CD14-positive monocyte (primary cell): Measurements from ENCODE around the gene NLRP14. TPM values are rescaled to one million over a fixed set of nuclear protein-coding genes. Genes with fewer than 3 reads are reported as not detected.

Source experiments
- DNase-seq, 3 donors: peaks; one replicate each; pipeline ENCODE4 v3.0.0-alpha.2; 2011 to 2022
- H2AFZ ChIP-seq: 2 replicates; pipeline ENCODE4 v1.6.0; 2012; ENCODE audit warnings: mild to moderate bottlenecking, low read depth, low read length, inconsistent platforms; ENCODE audit not compliant: insufficient read depth, poor library complexity, severe bottlenecking
- H3K27ac ChIP-seq, 2 donors: 1 replicate in 1 of 2; 2 replicates in 1 of 2; pipeline ENCODE4 v1.5.1; 2012 to 2013; ENCODE audit warnings: low read length in 2 of 2, control low read depth in 1 of 2, inconsistent platforms in 1 of 2, low read depth in 1 of 2, mild to moderate bottlenecking in 1 of 2
- H3K27me3 ChIP-seq, 2 donors: one replicate each; pipeline versions ENCODE4 v1.6.0 to v1.6.1; 2011 to 2013; ENCODE audit warnings: low read length in 2 of 2; ENCODE audit not compliant: control insufficient read depth in 2 of 2, insufficient read depth in 2 of 2
- H3K36me3 ChIP-seq, 2 donors: replicated peaks in 1 of 2; 1 replicate in 1 of 2; 2 replicates in 1 of 2; pipeline versions ENCODE4 v1.5.1 to v1.6.1; 2012 to 2013; ENCODE audit warnings: low read length in 2 of 2, control low read depth in 1 of 2, inconsistent platforms in 1 of 2, mild to moderate bottlenecking in 1 of 2; ENCODE audit not compliant: insufficient read depth in 2 of 2, control insufficient read depth in 1 of 2
- H3K4me1 ChIP-seq, 2 donors: 1 replicate in 1 of 2; 2 replicates in 1 of 2; pipeline versions ENCODE4 v1.5.1 to v1.6.1; 2012 to 2013; ENCODE audit warnings: low read length in 2 of 2, control low read depth in 1 of 2, inconsistent platforms in 1 of 2, mild to moderate bottlenecking in 1 of 2, moderate library complexity in 1 of 2; ENCODE audit not compliant: insufficient read depth in 2 of 2, control insufficient read depth in 1 of 2
- H3K4me2 ChIP-seq: replicated peaks from 2 replicates; pipeline ENCODE3; 2012; ENCODE audit warnings: low read length, moderate library complexity, mild to moderate bottlenecking; ENCODE audit not compliant: poor library complexity, severe bottlenecking; ENCODE audit errors: extremely low read depth
- H3K4me3 ChIP-seq, 3 experiments: fragments of 200-600 bp in 1 of 3; sonication (generic) in 1 of 3; replicated peaks in 1 of 3; 1 replicate in 2 of 3; 2 replicates in 1 of 3; pipeline ENCODE4 v1.5.1; 2011 to 2013; ENCODE audit warnings: low read length in 3 of 3, mild to moderate bottlenecking in 3 of 3, control low read depth in 2 of 3, low read depth in 2 of 3, inconsistent platforms in 1 of 3, moderate library complexity in 1 of 3
- H3K79me2 ChIP-seq: 2 replicates; pipeline ENCODE4 v1.6.0; 2012; ENCODE audit warnings: mild to moderate bottlenecking, control low read depth, inconsistent platforms, low read length, moderate library complexity; ENCODE audit not compliant: insufficient read depth
- H3K9ac ChIP-seq: 2 replicates; pipeline ENCODE4 v1.6.0; 2017; ENCODE audit warnings: low read length, mild to moderate bottlenecking; ENCODE audit not compliant: insufficient read depth, poor library complexity, severe bottlenecking
- H3K9me3 ChIP-seq, 2 donors: replicated peaks in 1 of 2; 1 replicate in 1 of 2; 2 replicates in 1 of 2; pipeline versions ENCODE4 v1.5.1 to v1.6.1; 2012 to 2013; ENCODE audit warnings: low read length in 2 of 2, control low read depth in 1 of 2; ENCODE audit not compliant: control insufficient read depth in 1 of 2, insufficient read depth in 1 of 2
- H4K20me1 ChIP-seq: 2 replicates; pipeline ENCODE4 v1.6.0; 2012; ENCODE audit warnings: mild to moderate bottlenecking, low read length, control low read depth, moderate library complexity; ENCODE audit not compliant: insufficient read depth
- H3K27ac Mint-ChIP-seq, 7 donors: one replicate each; pipeline ENCODE4 v1.8.0; 2020; ENCODE audit warnings: mild to moderate bottlenecking in 7 of 7, mixed read lengths in 7 of 7, moderate library complexity in 6 of 7, inconsistent platforms in 2 of 7
- H3K27me3 Mint-ChIP-seq, 3 donors: one replicate each; pipeline ENCODE4 v1.8.0; 2021 to 2022; ENCODE audit warnings: low read depth in 3 of 3, mild to moderate bottlenecking in 3 of 3, mixed read lengths in 3 of 3, moderate library complexity in 3 of 3, inconsistent platforms in 1 of 3
- H3K36me3 Mint-ChIP-seq, 2 donors: one replicate each; pipeline ENCODE4 v1.8.0; 2020; ENCODE audit warnings: mixed read lengths in 2 of 2, inconsistent platforms in 1 of 2, mild to moderate bottlenecking in 1 of 2
- H3K4me1 Mint-ChIP-seq: one replicate; pipeline ENCODE4 v1.8.0; 2020; ENCODE audit warnings: mild to moderate bottlenecking, mixed read lengths
- H3K4me3 Mint-ChIP-seq, 2 donors: one replicate each; pipeline ENCODE4 v1.8.0; 2020; ENCODE audit warnings: mild to moderate bottlenecking in 2 of 2, mixed read lengths in 2 of 2, moderate library complexity in 1 of 2
- H3K9me3 Mint-ChIP-seq, 7 donors: one replicate each; pipeline ENCODE4 v1.8.0; 2020 to 2022; ENCODE audit warnings: mixed read lengths in 7 of 7, mild to moderate bottlenecking in 6 of 7, moderate library complexity in 6 of 7, inconsistent platforms in 2 of 7
- CTCF ChIP-seq: fragments of 200-600 bp; IDR thresholded peaks from one replicate; pipeline ENCODE4 v1.8.0; 2022; ENCODE audit warnings: antibody characterized with exemption, mild to moderate bottlenecking
- WGBS: methylation state at CpG from one replicate; pipeline ENCODE4 v1.1.5; 2013; ENCODE audit warnings: missing lambda C conversion rate; ENCODE audit not compliant: insufficient coverage; 5-methylcytosine and 5-hydroxymethylcytosine counted together
- intact Hi-C, 2 donors: fragments of 100-400 bp; cut with micrococcal nuclease; formaldehyde crosslinking; loops; one replicate each; pipeline versions ENCODE4 v1.15.0 to v1.15.1; 2023
- polyA plus RNA-seq, 3 donors: library from polyadenylated mRNA; depleted of rRNA in 1 of 3; unstranded in 2 of 3; stranded (reverse) in 1 of 3; fragments of 300-500 nt in 2 of 3; fragments of >200 nt in 1 of 3; fragmentation: Illumina TruSeq in 2 of 3; gene quantifications; 1 replicate in 2 of 3; 2 replicates in 1 of 3; pipeline ENCODE4 v1.2.3, GENCODE V29; 2012 to 2021

The NLRP14 gene
- polyA plus RNA-seq, 3 donors: not detected

- Histone ChIP-seq H3K79me2 (no peaks in the 10 kb centered on the region), H3K27ac (no peak overlapping the region), H3K4me2 (no peak overlapping the region), H4K20me1 (no peaks in the 10 kb centered on the region), H3K4me1 (no peaks in the 10 kb centered on the region), H3K9ac (no peak overlapping the region), H3K4me3 (no peak overlapping the region), H3K36me3 (no peaks in the 10 kb centered on the region), H3K27me3 (no peaks in the 10 kb centered on the region), H2AFZ (no peak overlapping the region), H3K9me3 (no peaks in the 10 kb centered on the region)
- H3K4me1 Mint-ChIP-seq: no peaks in the 10 kb centered on the region
- no peak overlapping the region for H3K27ac Mint-ChIP-seq
- intact Hi-C loops: no loop called here
- H3K9me3 Mint-ChIP-seq: peaks cover 0 to 2% (median 0%) of the 10 kb centered on the region in 7 donors
- TF ChIP-seq CTCF: no peak
- H3K4me3 Mint-ChIP-seq: no peak overlapping the region
- no CpG with 5 or more reads among the region's 6 CpGs for WGBS
- H3K36me3 Mint-ChIP-seq: no peaks in the 10 kb centered on the region
- DNase-seq: no peak
- peaks cover 0 to 3% (median 1%) of the 10 kb centered on the region in 3 donors for H3K27me3 Mint-ChIP-seq
These were observed 13.7 kb downstream of the NLRP14 start for GRCh38 chr11:7034019-7034418.

- no peak overlapping the region for H3K27ac ChIP-seq
- no peaks in the 10 kb centered on the region for H3K4me1 ChIP-seq
- peaks cover 0 to 3% (median 0%) of the 10 kb centered on the region in 7 donors for H3K9me3 Mint-ChIP-seq
- no CpG with 5 or more reads among the region's 3 CpGs for WGBS
- H3K27ac Mint-ChIP-seq: no peak overlapping the region
- H3K4me3 Mint-ChIP-seq: no peak overlapping the region
- H3K36me3 ChIP-seq: no peaks in the 10 kb centered on the region
- H3K9ac ChIP-seq: no peak overlapping the region
- H2AFZ ChIP-seq: no peak overlapping the region
- no peaks in the 10 kb centered on the region for H3K4me1 Mint-ChIP-seq
- no peak overlapping the region for H3K4me3 ChIP-seq
- no peak overlapping the region for H3K4me2 ChIP-seq
- H4K20me1 ChIP-seq: no peaks in the 10 kb centered on the region
- no peaks in the 10 kb centered on the region for H3K9me3 ChIP-seq
- no peak for DNase-seq
- H3K79me2 ChIP-seq: no peaks in the 10 kb centered on the region
- no peak for TF ChIP-seq CTCF
- intact Hi-C loops: no loop called here
- no peaks in the 10 kb centered on the region for H3K27me3 ChIP-seq
- H3K36me3 Mint-ChIP-seq: no peaks in the 10 kb centered on the region
- H3K27me3 Mint-ChIP-seq: peaks cover 0 to 2% (median 0%) of the 10 kb centered on the region in 3 donors
These were observed 26.3 kb downstream of the NLRP14 start for GRCh38 chr11:7046474-7047175.
